Sigmoid colon (tissue), 7 donors: ENCODE data around the gene DMBT1. TPM values are rescaled to one million over a fixed set of nuclear protein-coding genes. Genes with fewer than 3 reads are reported as not detected.

Experiments
- DNase-seq: peaks from one replicate; pipeline ENCODE4 v3.0.0-alpha.2; 2019
- H3K27ac ChIP-seq, 4 donors: fragments of 200-600 bp; sonication (generic); one replicate each; pipeline ENCODE4 v1.5.1; 2016 to 2019; ENCODE audit warnings: mild to moderate bottlenecking in 1 of 4
- H3K27me3 ChIP-seq, 3 donors: fragments of 200-600 bp; sonication (generic); one replicate each; pipeline ENCODE4 v1.5.1; 2019; ENCODE audit warnings: mild to moderate bottlenecking in 1 of 3
- H3K36me3 ChIP-seq, 4 donors: fragments of 200-600 bp; sonication (generic); one replicate each; pipeline ENCODE4 v1.5.1; 2016 to 2019
- H3K4me1 ChIP-seq, 4 donors: fragments of 200-600 bp; sonication (generic); one replicate each; pipeline ENCODE4 v1.5.1; 2017 to 2019
- H3K4me3 ChIP-seq, 4 donors: fragments of 200-600 bp; sonication (generic); one replicate each; pipeline ENCODE4 v1.5.1; 2017 to 2019; ENCODE audit warnings: mild to moderate bottlenecking in 2 of 4, moderate library complexity in 1 of 4
- H3K9me3 ChIP-seq, 4 donors: fragments of 200-600 bp in 3 of 4; sonication (generic) in 3 of 4; one replicate each; pipeline versions ENCODE4 v1.5.1 to v1.6.1; 2013 to 2019
- EP300 ChIP-seq, 4 donors: sonication (generic); formaldehyde crosslinking; IDR thresholded peaks; one replicate each; pipeline ENCODE4 v1.6.1; 2017; ENCODE audit warnings: antibody characterized with exemption in 4 of 4
- POLR2A ChIP-seq, 2 donors: fragments of 450-650 bp; IDR thresholded peaks; one replicate each; pipeline ENCODE4 v1.6.1; 2016; ENCODE audit warnings: antibody characterized with exemption in 2 of 2, mild to moderate bottlenecking in 2 of 2, moderate library complexity in 2 of 2
- POLR2AphosphoS5 ChIP-seq, 4 donors: sonication (generic); formaldehyde crosslinking; IDR thresholded peaks; one replicate each; pipeline ENCODE4 v1.6.1; 2017; ENCODE audit warnings: antibody characterized with exemption in 4 of 4
- WGBS, 2 donors: extraction: QIAGEN DNeasy Blood & Tissue Kit; methylation state at CpG; one replicate each; pipeline ENCODE4 v1.1.7; 2013; 5-methylcytosine and 5-hydroxymethylcytosine counted together
- intact Hi-C: fragments of 100-400 bp; cut with DNase I; formaldehyde crosslinking; loops from one replicate; pipeline ENCODE4 v1.15.1; 2023
- polyA plus RNA-seq, 3 donors: library from polyadenylated mRNA; stranded (reverse); fragments of 200-250 nt; gene quantifications; one replicate each; pipeline ENCODE4 v1.2.3, GENCODE V29; 2013
- total RNA-seq, 4 donors: library from RNA; depleted of rRNA; stranded (reverse); fragments of >200 nt; gene quantifications; one replicate each; pipeline ENCODE4 v1.1.0, GENCODE V29; 2016
- TF ChIP-seq, protein P1 (sequence below), 4 experiments: fragments of 450-650 bp in 3 of 4; fragments of 200-600 bp in 1 of 4; IDR thresholded peaks; one replicate each; pipeline ENCODE4 v1.5.1; 2016 to 2019; ENCODE audit warnings: antibody characterized with exemption in 4 of 4, mild to moderate bottlenecking in 3 of 4, moderate library complexity in 2 of 4
- donor health status: healthy with polysubstance abuse.
- donor health status: Bipolar disorder and iron deficiency.
- donor health status: healthy.

Gene DMBT1
- total and polyA plus RNA-seq, 7 donors: under 0.01 to 677 (median 1.2) TPM; not detected in 2

DNA sequence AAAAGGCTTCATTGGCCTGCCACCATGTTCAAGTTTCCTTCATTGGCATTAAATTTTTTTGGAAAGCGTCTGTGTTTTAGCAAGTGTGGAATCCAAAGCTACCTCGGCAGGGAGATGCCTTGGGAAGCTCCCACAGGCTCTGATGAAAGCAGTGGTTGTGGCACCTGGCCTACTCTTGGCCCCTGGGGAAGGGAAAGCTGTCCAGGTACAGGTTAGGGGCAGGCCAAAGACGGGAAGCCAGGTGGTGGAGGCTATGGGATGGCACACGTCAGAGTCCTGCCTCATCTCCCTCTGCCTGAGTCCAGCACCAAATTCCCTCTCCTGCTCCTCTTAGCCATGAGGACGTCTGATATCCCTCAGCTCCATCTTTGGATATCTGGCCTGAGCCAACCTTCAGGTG lies 89.3 kb downstream of the DMBT1 start:
- no peaks in the 10 kb centered on the region for H3K9me3 ChIP-seq
- 81 to 83% methylated on average over 5 of the region's 5 CpGs for WGBS, 2 donors
- intact Hi-C loops: no loop called here
- no peaks in the 10 kb centered on the region for H3K36me3 ChIP-seq
- H3K4me1 ChIP-seq: no peaks in the 10 kb centered on the region
- no peak overlapping the region for H3K4me3 ChIP-seq
- TF ChIP-seq POLR2AphosphoS5 (IDR thresholded peaks at IDR 0.05): no peak
- TF ChIP-seq, protein P1, sequence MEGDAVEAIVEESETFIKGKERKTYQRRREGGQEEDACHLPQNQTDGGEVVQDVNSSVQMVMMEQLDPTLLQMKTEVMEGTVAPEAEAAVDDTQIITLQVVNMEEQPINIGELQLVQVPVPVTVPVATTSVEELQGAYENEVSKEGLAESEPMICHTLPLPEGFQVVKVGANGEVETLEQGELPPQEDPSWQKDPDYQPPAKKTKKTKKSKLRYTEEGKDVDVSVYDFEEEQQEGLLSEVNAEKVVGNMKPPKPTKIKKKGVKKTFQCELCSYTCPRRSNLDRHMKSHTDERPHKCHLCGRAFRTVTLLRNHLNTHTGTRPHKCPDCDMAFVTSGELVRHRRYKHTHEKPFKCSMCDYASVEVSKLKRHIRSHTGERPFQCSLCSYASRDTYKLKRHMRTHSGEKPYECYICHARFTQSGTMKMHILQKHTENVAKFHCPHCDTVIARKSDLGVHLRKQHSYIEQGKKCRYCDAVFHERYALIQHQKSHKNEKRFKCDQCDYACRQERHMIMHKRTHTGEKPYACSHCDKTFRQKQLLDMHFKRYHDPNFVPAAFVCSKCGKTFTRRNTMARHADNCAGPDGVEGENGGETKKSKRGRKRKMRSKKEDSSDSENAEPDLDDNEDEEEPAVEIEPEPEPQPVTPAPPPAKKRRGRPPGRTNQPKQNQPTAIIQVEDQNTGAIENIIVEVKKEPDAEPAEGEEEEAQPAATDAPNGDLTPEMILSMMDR (IDR thresholded peaks at IDR 0.05): no peak
- TF ChIP-seq POLR2A (IDR thresholded peaks at IDR 0.05): no peak
- no peak overlapping the region for H3K27ac ChIP-seq
- H3K27me3 ChIP-seq: no peaks in the 10 kb centered on the region
- DNase-seq: peak; percentile 46

DNA sequence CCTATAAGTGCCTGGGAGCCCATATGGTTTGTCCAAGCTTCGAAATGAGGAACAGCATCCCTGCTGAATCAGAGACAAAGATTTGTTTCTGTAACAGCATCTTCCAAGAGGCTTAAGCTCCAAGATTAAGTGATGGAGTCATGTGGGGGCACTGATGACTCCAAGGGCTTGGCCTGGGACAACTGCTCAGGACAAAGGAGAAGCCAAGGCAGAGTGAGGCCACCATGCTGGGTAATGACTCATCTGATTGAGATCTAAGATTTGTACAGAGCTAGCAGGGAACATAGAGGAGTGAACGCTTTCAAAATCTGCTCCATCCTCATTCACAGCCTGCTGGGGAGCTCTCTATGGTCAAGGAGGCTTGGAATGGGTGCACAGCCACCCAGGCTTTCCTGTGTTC lies 89.8 kb downstream of the DMBT1 start:
- H3K4me3 ChIP-seq: no peak overlapping the region
- DNase-seq: peak; percentile 18
- H3K4me1 ChIP-seq: no peaks in the 10 kb centered on the region
- 81 to 89% methylated on average over 2 of the region's 2 CpGs for WGBS, 2 donors
- H3K27ac ChIP-seq: no peak overlapping the region
- TF ChIP-seq POLR2AphosphoS5 (IDR thresholded peaks at IDR 0.05) (no peak), EP300 (IDR thresholded peaks at IDR 0.05) (no peak), POLR2A (IDR thresholded peaks at IDR 0.05) (no peak)
- TF ChIP-seq, protein P1 (IDR thresholded peaks at IDR 0.05): no peak
- H3K36me3 ChIP-seq: no peaks in the 10 kb centered on the region
- H3K27me3 ChIP-seq: no peaks in the 10 kb centered on the region
- intact Hi-C loops: no loop called here
- H3K9me3 ChIP-seq: no peaks in the 10 kb centered on the region

DNA sequence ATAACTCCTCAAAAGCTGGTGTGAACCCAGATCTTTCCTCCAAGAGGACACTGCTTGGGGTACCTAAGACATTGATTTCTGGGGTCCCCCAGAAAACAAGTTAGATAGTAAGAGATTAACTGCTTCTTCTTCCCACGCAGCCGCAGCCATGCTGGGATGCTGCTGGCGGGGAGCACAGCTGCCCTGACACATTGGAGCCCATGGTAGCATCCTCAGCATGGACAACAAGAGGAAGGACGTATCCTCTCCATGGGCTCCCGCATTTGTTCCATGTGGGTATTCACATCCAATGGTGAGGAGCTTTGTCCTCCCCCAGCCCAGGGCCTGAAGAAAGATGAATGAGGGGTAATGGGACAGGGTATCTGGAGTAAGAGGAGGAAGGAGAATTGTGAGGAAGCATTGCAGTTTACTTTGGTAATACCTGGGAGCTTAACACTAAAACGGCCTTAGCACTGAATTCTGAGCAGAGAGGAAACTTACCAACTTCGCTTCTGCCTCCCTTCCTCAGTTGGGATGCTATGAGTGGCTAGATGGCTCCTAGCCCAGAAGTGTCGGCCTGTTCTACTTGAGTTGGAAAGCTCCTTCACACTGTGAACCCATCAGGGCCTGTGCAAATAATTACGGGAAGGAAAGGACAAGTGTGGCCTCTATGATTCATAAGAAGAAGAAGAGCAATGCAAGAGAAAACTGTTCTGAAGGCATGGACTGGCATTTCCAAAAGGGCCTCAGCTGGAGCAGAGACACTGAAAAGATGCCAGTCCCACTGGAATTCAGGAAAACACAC lies 95.2 kb downstream of the DMBT1 start:
- Histone ChIP-seq H3K27me3 (no peaks in the 10 kb centered on the region), H3K36me3 (no peaks in the 10 kb centered on the region), H3K4me3 (no peak overlapping the region), H3K4me1 (peaks cover 0 to 27% (median 10%) of the 10 kb centered on the region in 4 donors), H3K27ac (peak overlapping the region in 3 of 4 donors; percentile 42 to 71 (median 55)), H3K9me3 (no peaks in the 10 kb centered on the region)
- TF ChIP-seq, protein P1 (IDR thresholded peaks at IDR 0.05): no peak
- TF ChIP-seq POLR2A (IDR thresholded peaks at IDR 0.05) (no peak), EP300 (IDR thresholded peaks at IDR 0.05) (no peak), POLR2AphosphoS5 (IDR thresholded peaks at IDR 0.05) (no peak)
- DNase-seq: peak; percentile 54
- intact Hi-C loops: no loop called here
- WGBS, 2 donors: 87 to 89% methylated on average over 9 of the region's 9 CpGs

DNA sequence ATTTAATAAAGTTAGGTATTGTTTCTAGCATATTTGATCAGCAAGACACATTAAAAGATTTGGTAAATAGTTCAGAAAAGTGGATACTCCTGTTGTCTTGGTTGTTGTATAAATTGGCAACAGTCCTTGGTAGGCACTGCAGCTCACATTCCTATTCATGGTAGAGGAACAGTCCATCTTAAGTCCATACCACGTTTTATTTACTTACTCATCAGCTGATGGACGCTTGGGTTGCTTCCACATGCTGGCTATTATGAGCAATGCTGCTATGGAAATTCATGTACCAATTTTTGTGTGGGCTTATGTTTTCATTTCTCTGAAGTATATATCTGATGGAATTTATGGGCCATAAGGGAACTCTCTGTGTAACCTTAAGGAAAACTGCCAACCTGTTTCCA lies 95.8 kb downstream of the DMBT1 start:
- Histone ChIP-seq H3K27me3 (no peaks in the 10 kb centered on the region), H3K9me3 (no peaks in the 10 kb centered on the region), H3K36me3 (no peaks in the 10 kb centered on the region), H3K4me1 (peaks cover 0 to 27% (median 10%) of the 10 kb centered on the region in 4 donors), H3K27ac (peak overlapping the region in 3 of 4 donors; percentile 42 to 71 (median 55)), H3K4me3 (no peak overlapping the region)
- intact Hi-C loops: no loop called here
- 49 to 63% methylated on average over 2 of the region's 2 CpGs for WGBS, 2 donors
- TF ChIP-seq POLR2A (IDR thresholded peaks at IDR 0.05) (no peak), POLR2AphosphoS5 (IDR thresholded peaks at IDR 0.05) (no peak), EP300 (IDR thresholded peaks at IDR 0.05) (no peak)
- TF ChIP-seq, protein P1 (IDR thresholded peaks at IDR 0.05): no peak
- DNase-seq: peak; percentile 28
